HEK293T (cell line): ENCODE results near the gene CENPVL3.
A peak's percentile ranks its signal among the peaks of the same experiment; 100 is the strongest.
"Not testable (repeated sequence)": the region's sequence is repeated elsewhere in the genome, so short reads cannot be mapped to it uniquely, and the experiment has no call there.

Source experiments
- CTCF ChIA-PET: fragments of 350-600 bp; formaldehyde crosslinking; extraction: SDS; loops from one replicate; lab custom pipeline; 2021; ENCODE audit warnings: antibody characterized with exemption, inconsistent platforms; lab: Yijun Ruan, JAX
- POLR2A ChIA-PET: fragments of 350-600 bp; formaldehyde crosslinking; extraction: SDS; loops from one replicate; lab custom pipeline; 2020; ENCODE audit warnings: antibody characterized with exemption, inconsistent platforms; lab: Yijun Ruan, JAX
- DNase-seq: peaks from one replicate; pipeline ENCODE4 v3.0.0; 2012; ENCODE audit warnings: mixed read lengths; ENCODE audit errors: extremely low spot score
- ARNT ChIP-seq: fragments of 450-650 bp; IDR thresholded peaks from 2 replicates; pipeline ENCODE4 v1.6.1; 2017; ENCODE audit warnings: mild to moderate bottlenecking
- BHLHE40 ChIP-seq: fragments of 450-650 bp; IDR thresholded peaks from 2 replicates; pipeline ENCODE4 v1.6.1; 2016; ENCODE audit warnings: mild to moderate bottlenecking, moderate library complexity, borderline replicate concordance
- CTBP1 ChIP-seq: fragments of 450-650 bp; IDR thresholded peaks from 2 replicates; pipeline ENCODE4 v1.6.1; 2016; ENCODE audit warnings: borderline replicate concordance
- ELF4 ChIP-seq: fragments of 450-650 bp; IDR thresholded peaks from 2 replicates; pipeline ENCODE4 v1.6.1; 2017; ENCODE audit warnings: antibody characterized with exemption
- FOXA1 ChIP-seq: fragments of 450-650 bp; IDR thresholded peaks from 2 replicates; pipeline ENCODE4 v1.6.1; 2016; ENCODE audit warnings: mild to moderate bottlenecking
- FOXK2 ChIP-seq: fragments of 450-650 bp; IDR thresholded peaks from 2 replicates; pipeline ENCODE4 v1.6.1; 2016; ENCODE audit warnings: mild to moderate bottlenecking
- FOXM1 ChIP-seq: fragments of 450-650 bp; IDR thresholded peaks from 2 replicates; pipeline ENCODE4 v1.6.1; 2017; ENCODE audit warnings: mild to moderate bottlenecking, borderline replicate concordance
- HDGF ChIP-seq: fragments of 450-650 bp; IDR thresholded peaks from 2 replicates; pipeline ENCODE4 v1.6.1; 2017; ENCODE audit warnings: antibody characterized with exemption, borderline replicate concordance
- L3MBTL2 ChIP-seq: fragments of 450-650 bp; conservative IDR thresholded peaks from 2 replicates; pipeline ENCODE4 v1.6.1; 2016; ENCODE audit warnings: mild to moderate bottlenecking
- LEF1 ChIP-seq: fragments of 450-650 bp; IDR thresholded peaks from 2 replicates; pipeline ENCODE4 v1.6.1; 2017; ENCODE audit warnings: mild to moderate bottlenecking, borderline replicate concordance
- NFRKB ChIP-seq: fragments of 450-650 bp; IDR thresholded peaks from 2 replicates; pipeline ENCODE4 v1.6.1; 2016; ENCODE audit warnings: mild to moderate bottlenecking, moderate library complexity
- SP1 ChIP-seq: fragments of 450-650 bp; IDR thresholded peaks from 2 replicates; pipeline ENCODE4 v1.6.1; 2017
- SUZ12 ChIP-seq: fragments of 450-650 bp; IDR thresholded peaks from 2 replicates; pipeline ENCODE4 v1.6.1; 2016; ENCODE audit warnings: mild to moderate bottlenecking
- TARDBP ChIP-seq: fragments of 450-650 bp; IDR thresholded peaks from 2 replicates; pipeline ENCODE4 v1.6.1; 2016
- ZNF384 ChIP-seq: fragments of 450-650 bp; IDR thresholded peaks from 2 replicates; pipeline ENCODE4 v1.6.1; 2016
- TF ChIP-seq, protein P1 (sequence below): fragments of 450-650 bp; IDR thresholded peaks from 2 replicates; pipeline ENCODE4 v1.6.1; 2016

Gene CENPVL3

GRCh38 chrX:51618241-51619155 is at the start of gene CENPVL3:
Gene CENPVL3 (minus strand): TSS chrX:51618912. CDS start chrX:51618873, 39 bp downstream.
- CTCF ChIA-PET, DNase-seq, POLR2A ChIA-PET: not testable (repeated sequence)

GRCh38 chrX:51665981-51666380 is 47.3 kb upstream of the CENPVL3 start:
- ChIA-PET POLR2A (no interaction called here), CTCF (no interaction called here)
- DNase-seq, result no peak
- TF ChIP-seq SUZ12 (no peak), CTBP1 (no peak), FOXA1 (no peak), L3MBTL2 (no peak), NFRKB (no peak), LEF1 (no peak), TARDBP (no peak), HDGF (no peak), FOXK2 (no peak), ZNF384 (no peak), SP1 (no peak)
- TF ChIP-seq, protein P1, sequence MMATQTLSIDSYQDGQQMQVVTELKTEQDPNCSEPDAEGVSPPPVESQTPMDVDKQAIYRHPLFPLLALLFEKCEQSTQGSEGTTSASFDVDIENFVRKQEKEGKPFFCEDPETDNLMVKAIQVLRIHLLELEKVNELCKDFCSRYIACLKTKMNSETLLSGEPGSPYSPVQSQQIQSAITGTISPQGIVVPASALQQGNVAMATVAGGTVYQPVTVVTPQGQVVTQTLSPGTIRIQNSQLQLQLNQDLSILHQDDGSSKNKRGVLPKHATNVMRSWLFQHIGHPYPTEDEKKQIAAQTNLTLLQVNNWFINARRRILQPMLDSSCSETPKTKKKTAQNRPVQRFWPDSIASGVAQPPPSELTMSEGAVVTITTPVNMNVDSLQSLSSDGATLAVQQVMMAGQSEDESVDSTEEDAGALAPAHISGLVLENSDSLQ, result no peak

GRCh38 chrX:51643377-51643776 is 24.7 kb upstream of the CENPVL3 start:
- ChIA-PET CTCF (no interaction called here), POLR2A (no interaction called here)
- no peak for DNase-seq
- TF ChIP-seq NFRKB (no peak), CTBP1 (no peak), L3MBTL2 (no peak), FOXM1 (no peak)

DNA sequence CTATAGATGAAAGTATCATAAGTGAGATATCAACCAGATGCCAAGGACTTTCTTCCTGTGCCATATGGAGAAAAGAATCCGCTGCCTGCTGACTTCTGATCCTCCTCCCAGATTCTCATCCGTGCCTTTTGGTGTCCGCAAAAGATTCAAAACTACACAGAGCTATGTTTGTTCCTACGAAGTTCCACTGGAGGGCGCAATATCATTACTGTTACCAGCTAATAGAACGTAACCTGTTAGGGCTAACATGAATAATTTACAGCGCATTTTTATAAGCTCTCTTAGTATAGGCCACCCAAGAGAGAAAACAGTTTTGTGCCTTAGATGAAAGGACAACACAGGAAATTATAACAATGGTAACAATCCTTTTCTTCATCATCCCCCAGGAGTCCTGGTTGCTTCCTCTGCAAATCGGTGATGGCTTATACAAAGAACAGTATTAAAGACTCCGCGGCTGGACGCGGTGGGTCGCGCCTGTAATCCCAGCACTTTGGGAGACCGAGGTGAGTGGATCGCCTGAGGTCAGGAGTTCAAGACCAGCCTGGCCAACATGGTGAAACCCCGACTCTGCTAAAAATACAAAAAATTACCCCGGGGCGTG is 22.8 kb upstream of the CENPVL3 start:
- POLR2A ChIA-PET, result no interaction called here
- no peak for TF ChIP-seq FOXA1
- no peak for TF ChIP-seq NFRKB
- TF ChIP-seq L3MBTL2, result no peak
- TF ChIP-seq BHLHE40, result no peak
- no peak for TF ChIP-seq CTBP1
- no peak for TF ChIP-seq FOXK2
- TF ChIP-seq LEF1, result no peak
- TF ChIP-seq TARDBP, result no peak
- no peak for TF ChIP-seq ARNT
- no peak for TF ChIP-seq FOXM1
- TF ChIP-seq, protein P1, result no peak
- no peak for TF ChIP-seq ELF4
- no peak for TF ChIP-seq SUZ12
- no peak for TF ChIP-seq SP1
- no peak for TF ChIP-seq HDGF
- TF ChIP-seq ZNF384, result no peak
- CTCF ChIA-PET, result interaction anchor here (1.1 kb wide), 2 partner anchors 211 to 219 kb away, joined by 3 to 7 read pairs; no protein-coding TSS in a partner anchor
- DNase-seq, result peak; percentile 46

DNA sequence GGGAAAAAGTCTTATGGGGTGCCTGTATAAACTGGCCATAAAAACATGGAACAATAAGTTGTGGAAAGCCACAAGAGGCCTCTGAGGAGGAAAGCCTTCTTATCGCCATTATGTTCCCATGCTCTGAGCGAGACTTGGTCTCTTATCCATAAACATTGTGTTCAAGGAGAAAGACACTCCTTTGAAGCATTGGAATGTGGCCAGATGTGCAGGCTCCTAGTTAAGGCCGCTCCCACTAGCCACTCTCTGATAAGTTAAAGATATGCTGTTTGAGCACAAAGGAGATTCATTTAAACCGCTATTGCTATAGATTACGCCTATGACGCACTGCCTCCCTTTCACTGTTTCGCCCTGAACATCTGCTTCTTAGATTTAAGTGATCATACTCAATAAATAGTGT is 17.8 kb upstream of the CENPVL3 start:
- POLR2A ChIA-PET, DNase-seq, CTCF ChIA-PET: not testable (repeated sequence)

- POLR2A ChIA-PET, result no interaction called here
- peak; percentile 56 for DNase-seq
- CTCF ChIA-PET, result no interaction called here
- TF ChIP-seq LEF1 (no peak), FOXK2 (no peak), TARDBP (no peak), FOXA1 (no peak), BHLHE40 (no peak), ARNT (no peak), SUZ12 (no peak), CTBP1 (no peak), L3MBTL2 (no peak), HDGF (no peak), SP1 (no peak), NFRKB (no peak), ELF4 (no peak), ZNF384 (no peak), FOXM1 (no peak)
- TF ChIP-seq, protein P1, result no peak
Measured at GRCh38 chrX:51614353-51615012, 4.2 kb downstream of the CENPVL3 start.
